Measurements from ENCODE around the gene IGLL1.

GRCh38 chr22:23576681-23577080 is 3.4 kb downstream of the IGLL1 start:
- TF ChIP-seq EGR1 (IDR thresholded peaks at IDR 0.05) (no peak), EP300 (IDR thresholded peaks at IDR 0.05; ENCODE audit: borderline replicate concordance) (no peak), MAX (IDR thresholded peaks at IDR 0.05) (no peak), CEBPB (IDR thresholded peaks at IDR 0.05) (no peak), USF1 (IDR thresholded peaks at IDR 0.05) (no peak)

Measured in Ishikawa (cell line).